NCI-H345 (cell line): ENCODE results near the gene DHFR.

Experiments used
- DNase-seq: peaks from one replicate; lab custom pipeline; 2025; lab: John Stamatoyannopoulos, UW

Gene DHFR

DNA sequence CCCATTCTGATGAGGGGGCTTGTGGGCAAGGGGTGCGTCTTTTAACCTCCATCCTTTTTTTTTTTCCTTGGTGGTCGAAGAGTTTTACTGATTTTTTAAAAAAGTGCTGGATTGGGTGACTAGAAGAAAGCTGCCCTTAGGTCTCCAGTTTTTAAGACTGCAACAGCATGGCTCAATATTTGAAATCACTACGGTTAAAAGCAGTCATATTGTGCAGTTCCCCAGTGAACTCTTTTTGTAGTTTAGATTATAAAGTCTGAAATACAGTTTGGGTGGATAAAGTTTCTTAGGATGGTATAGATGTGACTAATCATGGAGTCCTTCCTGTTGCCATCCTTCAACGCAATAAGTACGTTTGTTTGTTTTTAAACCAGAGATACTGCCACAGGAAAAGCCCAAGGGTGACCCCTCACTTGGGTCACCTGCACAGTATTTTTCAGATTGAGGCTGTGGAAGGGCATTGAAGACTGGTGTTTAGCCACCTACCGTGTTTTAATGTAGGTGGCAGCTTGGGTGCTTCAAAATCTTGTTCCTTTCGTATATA lies 520 bp upstream of the DHFR start:
- DNase-seq = no peak

DNA sequence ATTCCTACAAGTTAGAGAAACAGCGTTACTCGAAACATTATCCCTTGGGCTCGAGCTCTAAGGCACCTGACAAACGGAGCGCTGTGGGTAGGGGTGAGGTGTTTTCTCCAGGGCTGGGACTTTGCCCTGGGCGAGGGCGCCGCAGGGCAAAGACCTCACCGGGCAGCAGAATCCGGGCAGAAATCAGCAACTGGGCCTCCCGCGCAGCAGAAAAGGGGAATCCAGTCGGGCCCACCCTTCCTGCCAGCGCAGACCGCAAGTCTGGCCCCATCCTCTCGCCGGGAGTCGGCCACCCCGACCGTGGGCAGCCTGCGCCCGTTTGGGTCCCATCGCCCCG lies 761 bp downstream of the DHFR start:
- no peak for DNase-seq

DNA sequence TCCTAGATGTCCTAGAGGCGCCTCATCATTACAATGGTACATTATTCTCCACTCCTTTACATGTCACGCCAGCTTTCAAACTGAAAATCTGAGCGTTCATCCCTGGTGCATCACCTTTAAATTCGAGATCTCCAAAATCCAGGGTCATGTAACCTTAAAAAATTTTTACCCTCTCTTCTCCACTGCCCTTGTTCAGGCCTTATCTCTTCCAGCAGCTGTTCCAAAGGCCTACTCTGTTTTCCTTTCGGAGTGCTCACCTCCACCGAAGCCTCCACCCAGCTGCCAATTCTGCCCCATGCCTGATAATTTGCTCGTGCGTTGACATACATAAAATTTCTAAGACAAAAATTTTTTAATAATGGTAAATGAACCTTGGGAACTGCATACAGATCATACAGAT lies 1.3 kb downstream of the DHFR start:
- no peak for DNase-seq

DNA sequence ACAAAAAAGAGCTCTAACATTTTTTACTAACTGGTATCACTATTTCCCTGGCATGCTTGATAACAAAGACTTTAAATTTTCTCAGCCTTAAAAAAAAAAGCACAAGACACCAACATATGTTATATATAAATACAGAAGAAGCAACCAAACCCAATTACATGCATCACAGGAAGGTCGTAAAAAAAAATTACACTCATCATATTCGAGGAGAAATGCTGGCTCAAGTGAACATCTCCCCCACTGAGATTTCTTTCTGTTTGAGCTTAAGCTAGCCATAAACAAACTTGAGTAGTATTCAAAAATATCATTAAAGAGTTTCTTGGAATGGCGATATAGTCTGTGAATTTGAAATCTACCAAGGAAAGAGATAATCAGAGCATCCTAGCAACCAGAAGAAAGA lies 7.9 kb downstream of the DHFR start:
- no peak for DNase-seq

DNA sequence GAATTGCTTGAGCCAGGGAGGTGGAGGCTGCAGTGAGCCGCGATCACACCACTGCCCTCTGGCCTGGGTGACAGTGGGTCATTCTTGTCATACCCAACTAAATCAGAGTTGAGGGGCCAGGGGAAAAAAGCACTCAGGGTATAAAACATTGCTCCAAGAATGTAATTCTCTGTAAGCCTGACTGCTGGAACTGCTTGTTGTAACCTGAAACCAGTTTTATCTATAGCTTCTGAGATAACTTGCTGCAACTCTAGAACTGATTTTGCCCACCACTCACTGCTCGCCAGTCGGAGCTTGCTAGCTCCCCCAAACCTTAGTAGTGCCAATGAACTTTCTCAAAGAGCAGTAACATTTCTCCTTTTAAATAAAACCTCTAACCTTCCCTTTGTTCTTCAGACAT lies 9.9 kb downstream of the DHFR start:
- no peak for DNase-seq

DNA sequence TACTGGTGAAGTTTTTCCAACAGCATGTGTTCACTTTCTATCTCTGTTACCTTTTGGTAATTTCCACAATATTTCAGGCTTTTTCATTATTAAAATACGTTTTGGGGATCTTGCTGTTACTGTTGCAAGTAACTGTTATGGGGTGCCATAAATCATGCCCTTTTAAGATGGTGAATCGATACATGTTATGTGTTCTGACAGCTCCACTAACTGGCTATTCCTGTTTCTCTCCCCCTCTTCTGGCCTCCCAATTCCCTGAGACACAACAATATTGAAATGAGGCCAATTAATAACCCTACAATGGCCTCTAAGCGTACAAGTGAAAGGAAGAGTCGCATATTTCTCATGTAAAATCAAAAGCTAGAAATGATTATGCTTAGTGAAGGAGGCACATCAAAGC lies 13.4 kb downstream of the DHFR start:
- DNase-seq = no peak

DNA sequence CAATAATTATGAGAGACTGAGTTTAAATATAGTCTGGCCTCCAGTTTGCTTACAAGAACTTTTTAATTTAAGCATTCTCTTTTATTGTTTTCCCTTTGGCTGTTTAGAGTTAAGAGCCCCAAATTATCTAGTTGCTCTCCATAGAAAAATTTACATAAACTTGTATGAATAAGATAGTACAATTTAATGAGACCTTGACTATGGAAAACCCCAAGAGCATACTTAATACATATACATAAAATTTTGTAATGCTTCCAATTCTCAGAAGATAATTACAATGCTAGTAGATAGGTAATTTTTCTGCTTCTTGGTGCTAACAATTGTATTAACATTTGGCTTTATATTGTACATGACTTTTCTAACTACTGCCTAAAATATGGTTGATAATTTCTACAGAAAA lies 20.6 kb downstream of the DHFR start:
- DNase-seq = no peak

DNA sequence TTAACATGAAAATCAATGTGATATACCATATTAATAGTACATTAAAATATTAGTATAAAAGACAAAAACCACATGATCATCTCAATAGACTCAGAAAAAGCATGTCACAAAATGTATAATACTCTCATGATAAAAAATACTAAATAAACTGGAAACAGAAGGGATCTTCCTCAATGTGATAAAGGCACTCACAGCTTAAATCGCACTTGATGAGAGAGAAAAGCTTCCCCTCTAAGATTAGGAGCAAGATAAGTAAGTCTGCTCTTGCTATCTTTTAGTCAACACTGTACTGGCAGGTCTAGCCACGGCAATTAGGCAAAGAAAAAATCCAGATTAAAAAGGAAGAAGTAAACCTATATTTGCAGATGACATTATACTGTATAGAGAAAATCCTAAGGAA lies 22.1 kb downstream of the DHFR start:
- DNase-seq = no peak

DNA sequence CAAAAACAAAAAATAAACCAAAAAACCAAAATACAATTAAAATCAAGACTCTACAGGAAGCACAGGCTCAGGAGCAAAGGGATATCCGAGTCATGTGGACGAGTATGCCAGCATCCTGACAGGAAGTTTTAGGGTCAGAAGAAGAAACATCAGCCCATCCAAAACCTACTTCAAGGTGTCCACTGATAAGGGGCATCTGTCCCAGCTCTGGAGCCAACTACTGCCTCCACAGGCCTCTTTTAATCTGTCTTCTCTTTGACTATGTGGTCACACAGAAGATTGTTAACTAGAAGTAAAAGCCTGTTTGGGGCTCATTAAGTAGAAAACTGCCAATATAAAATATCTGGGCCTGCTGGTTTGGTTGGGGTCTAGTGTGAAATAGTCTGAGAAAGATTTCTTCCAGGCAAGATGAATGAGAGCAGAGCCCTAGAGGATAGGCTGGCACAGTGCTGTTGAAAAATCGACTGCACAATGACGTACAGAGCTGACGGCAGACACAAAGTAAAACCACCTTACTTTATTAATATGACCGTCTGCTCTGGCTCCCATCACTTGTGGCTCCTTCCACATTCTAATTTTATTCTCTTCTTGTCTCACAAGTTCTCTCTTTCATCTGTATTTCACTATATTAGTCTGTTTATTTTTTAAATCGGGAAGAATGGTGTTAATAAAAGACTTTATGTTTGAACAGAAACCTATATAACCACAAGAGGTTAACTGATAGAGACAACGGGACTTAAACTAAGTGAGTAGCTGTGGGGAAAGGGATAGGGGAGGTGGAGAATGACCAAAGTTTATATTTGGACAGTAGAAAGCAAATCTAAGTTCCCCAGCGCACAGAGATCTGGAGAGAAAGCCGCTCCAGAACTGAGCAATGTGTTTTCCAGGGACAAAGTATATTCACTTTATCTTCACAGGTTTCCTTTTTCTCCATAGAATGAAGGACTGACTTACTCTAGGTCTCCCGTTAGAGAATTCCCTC lies 23.2 kb downstream of the DHFR start:
- no peak for DNase-seq

DNA sequence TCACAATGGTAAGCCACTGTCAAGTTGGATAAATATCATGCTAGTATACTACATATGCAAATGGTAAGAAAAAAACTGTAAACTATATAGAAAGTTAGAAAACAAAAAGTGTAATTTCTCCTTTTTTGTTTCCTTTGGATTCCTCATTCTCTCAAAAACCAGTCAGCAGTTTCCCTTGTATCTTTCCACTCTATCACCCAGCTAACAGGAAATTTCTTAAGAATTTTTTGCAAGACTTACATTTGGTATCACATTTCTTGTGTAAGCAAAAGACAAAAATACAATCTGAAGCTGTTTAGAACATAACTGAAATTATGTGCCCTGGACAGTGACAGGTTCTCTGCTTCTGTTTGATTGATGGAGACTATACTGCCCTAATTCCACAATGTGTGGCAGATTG lies 25.5 kb downstream of the DHFR start:
- no peak for DNase-seq

DNA sequence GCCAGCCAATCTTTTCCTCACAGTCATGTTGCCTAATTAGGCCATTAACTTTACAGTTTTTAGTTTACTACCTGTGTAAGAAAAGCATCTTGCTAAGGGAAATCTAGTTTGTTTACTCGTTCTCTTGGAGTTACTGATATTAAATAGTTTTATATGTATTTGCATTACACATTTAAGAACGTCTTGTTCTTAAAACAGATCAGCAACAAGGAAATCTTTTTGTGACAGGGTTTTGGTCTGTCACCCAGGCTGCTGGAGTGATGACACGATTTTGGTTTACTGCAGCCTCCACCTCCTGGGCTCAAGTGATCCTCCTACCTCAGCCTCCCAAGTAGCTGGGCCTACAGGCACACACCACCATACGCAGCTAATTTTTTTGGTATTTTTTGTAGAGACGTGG lies 29.6 kb downstream of the DHFR start:
- DNase-seq = no peak

DNA sequence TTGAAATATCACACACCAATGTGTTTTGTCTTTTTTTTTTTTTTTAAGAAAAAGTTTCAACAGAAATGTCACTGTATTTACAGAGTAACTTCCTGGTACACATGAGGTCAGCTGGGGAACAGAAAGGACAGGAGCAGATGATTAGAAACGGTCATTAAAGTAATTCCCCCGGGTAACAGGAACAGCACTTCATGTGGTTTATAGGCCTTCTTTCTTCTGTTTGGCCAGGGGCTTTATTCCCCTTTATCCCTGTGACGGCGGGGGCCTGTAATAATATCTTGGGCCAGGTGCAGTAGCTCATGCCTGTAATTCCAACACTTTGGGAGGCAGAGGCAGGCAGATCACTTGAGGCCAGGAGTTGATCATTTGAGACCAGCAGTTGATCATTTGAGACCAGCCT lies 30.8 kb downstream of the DHFR start:
- DNase-seq = no peak

DNA sequence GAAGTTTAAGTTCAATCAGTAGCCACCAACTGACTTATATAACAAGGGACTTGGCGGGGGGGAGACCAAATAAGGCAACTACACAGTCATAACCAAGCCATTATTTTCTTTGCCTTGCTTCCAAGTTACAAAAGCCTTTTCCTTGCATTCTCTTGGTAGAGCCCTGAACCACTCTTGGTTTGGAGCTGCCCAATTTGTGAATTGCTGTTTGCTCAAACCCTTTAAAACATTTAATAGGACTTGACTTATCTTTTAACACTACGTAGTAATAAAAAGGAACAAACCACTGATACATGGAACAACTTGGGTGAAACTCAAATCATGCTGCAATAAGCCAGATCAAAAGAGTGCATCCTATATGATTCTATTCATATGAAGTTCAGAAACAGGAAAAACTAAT lies 32.0 kb downstream of the DHFR start:
- no peak for DNase-seq

DNA sequence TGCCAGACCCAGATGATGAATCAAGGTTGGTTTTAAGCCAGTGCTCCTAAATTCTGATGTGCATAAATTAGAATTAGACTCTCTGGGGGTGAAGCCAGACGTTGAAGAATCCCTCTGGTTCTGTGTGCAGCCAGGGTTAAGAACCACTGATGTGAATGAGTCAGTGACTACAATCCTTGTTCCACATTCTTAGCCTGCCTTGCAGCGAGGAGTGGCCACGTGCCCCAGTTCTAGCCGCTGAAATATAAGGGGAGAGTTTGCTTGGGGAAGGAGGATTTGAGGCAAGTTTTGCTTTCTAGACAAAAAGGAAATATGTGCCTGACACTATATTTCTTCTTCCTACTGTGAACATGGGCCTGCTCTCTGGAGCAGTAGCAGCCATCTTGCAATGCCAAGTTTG lies 34.6 kb downstream of the DHFR start:
- DNase-seq = no peak

DNA sequence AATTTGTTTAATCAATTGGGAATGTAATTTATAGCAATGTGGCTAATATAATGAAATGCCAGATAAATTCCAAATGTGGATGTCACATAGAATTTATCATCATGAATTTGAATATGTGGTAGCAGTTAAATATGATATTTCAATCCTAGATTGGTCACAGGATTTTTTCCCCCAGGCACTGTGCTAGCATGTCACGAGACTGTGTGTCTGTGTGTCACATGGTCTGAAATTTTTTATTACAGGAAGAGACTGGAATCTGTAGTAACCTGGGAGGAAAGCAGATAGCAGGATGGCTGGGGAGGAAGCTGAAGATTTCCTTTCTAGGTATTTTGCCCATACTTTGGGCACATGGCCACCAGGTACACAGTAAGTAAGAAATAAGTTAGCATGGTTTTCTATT lies 35.7 kb downstream of the DHFR start:
- DNase-seq = no peak

DNA sequence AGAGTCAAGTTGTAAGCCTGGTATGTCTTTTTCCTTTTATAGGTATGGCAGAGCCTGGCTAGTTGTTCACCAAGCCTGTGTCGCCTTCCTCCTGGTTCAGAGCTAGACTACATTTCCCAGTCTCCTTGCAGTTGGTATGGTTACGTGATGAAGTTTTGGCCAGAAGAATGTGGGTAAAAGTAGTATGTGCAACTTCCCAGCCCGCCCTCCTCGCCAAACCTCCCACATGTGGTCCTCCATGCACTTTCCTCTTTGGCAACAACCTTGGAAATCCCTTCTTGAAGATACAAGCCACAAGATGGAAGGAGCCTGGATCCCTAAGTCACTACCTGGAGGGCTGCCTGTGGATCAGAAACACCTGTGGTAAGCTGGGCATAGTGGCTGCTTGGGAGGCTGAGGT lies 36.3 kb downstream of the DHFR start:
- no peak for DNase-seq

DNA sequence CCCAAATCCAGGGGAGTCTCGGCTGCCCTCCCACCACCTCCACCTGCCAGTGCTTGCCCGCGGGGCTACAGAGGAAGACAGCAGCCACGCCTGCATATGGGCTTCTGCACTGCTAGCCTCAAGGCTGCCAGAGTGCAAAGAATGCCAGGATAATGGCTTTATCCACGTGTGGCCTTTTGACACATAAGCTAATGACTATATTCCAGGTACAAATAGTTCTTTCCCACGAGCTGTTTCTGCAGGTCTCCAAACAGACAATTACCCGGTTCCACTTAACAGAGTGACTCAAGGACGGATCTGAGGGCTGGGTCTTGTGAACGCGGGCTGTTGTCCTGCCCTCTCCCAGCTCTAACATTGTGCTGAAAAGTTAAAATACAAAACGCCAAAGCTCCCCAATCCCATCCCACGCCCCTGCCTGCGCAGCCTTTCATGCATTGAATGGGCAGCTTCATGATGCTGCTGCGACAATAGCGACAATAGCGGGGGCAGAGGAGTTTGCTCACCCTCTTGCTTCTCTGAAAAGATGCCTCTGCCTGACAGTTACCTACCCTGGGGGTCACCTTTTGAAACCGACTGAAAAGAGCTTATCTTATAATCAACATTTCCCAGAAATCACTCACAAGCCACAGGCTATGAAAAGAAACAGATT lies 39.4 kb downstream of the DHFR start:
- no peak for DNase-seq

DNA sequence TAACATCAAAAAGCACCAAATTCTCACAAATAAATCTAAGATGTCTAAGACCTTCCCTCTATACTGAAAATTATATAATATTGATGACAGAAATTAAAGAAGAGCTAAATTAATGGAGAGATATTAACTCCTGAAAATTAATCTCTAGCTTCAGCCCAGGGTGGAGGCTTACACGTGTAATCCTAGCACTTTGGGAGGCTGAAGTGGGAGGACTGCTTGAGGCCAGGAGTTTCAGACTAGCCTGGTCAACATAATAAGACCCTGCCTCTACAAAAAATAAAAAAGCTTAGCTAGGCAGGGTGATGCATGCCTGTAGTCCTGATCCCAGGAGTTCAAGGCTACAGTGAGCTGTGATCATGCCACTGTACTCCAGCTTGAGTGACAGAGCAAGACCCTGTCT lies 45.1 kb downstream of the DHFR start:
- no peak for DNase-seq

DNA sequence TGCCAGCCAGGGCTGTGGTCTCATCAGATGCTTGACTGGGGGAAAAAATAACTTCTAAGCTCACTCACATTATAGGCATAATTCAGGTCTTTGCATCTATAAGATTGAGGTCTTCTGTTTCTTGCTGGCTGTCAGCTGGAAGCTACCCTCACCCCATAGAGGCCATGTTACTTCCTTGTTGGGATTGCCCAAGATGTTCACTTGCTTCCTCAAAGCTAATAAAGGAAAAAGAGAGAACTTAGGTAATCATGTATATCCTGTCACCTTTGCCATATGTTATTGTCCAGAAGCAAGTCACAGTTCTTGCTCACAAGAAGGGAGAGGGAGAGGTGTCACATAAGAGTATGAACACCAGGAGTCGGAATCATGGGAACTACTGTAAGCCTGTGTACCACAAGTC lies 46.1 kb downstream of the DHFR start:
- no peak for DNase-seq

DNA sequence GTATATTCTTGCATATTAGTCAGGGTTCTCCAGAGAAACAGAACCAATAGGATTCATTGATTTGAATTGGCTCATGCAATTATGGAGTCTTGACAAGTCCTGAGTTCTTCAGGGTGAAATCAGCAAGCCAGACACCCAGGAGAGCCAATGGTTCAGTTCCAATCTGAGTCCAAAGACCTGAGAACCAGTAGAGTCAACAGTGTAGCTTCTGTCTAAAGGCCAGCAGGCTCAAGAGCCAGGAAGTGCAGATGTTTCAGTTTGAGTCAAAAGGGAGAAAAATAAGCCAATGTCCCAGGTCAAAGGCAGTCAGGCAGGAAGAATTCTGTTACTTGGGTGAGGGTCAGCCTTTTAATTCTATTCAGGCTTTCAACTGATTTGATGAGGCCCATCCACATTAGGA lies 47.0 kb downstream of the DHFR start:
- no peak for DNase-seq

DNA sequence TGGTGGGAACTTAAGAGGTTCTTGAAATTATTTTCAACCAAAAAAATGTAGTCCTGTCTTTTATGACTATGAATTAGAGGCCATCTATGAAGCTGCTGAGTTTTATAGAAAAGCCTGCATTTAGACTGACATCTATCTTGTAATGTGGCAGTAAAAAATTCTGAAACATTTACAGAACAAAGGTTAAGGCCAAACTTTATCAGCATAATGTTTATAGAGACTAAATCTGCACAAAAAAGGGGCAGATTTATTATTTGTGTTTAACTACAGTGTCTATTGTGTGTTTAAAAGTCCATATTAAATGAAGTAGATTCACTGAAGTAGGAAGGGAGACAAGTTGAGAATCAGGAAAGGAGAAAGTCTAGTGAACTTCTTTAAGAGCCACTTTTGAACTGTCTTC lies 47.4 kb downstream of the DHFR start:
- DNase-seq = no peak

DNA sequence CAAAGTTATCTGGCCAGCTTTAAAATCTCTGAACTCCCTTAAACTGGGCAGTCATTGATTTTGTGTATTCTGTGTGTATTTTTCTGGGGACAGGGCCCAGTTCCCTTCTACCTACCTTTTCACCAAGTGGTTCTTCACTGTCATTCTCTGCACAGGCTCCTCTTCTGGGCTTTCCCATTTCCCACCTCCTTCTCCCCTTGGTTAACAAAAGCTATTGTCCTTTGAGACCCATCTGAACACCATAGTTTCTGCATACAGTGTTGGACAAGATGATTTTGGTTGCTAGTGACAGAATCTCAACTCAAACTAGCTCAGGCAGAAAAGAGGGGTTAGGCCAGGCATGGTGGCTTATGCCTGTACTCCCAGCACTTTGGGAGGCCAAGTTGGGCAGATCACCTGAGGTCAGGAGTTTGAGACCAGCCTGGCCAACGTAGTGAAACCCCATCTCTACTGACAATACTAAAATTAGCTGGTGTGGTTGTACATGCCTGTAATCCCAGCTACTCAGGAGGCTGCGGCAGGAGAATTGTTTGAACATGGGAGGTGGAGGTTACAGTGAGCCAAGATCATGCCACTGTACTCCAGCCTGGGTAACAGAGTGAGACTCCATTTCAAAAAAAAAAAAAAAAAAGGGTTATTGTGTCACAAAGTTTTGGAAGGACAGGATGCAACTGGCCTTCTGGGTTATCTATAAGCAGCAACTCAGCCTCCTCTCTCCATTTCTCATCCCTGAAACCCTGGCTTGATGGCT lies 53.7 kb downstream of the DHFR start:
- no peak for DNase-seq

DNA sequence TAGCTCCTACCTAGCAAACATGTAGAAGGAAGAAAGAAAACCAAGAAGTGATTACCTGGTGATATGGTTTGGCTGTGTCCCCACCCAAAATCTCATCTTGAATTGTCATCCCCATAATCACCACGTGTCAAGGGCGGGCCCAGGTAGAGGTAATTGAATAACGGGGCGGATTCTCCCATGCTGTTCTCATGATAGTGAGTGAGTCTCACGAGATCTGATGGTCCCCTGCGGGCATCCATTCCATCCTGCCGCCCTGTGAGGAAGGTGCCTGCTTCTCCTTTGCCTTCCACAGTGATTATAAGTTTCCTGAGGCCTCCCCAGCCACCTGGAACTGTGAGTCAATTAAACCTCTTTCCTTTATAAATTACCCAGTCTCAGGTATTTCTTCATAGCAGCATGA lies 57.3 kb downstream of the DHFR start:
- no peak for DNase-seq
